GM19452 (cell line): Measurements from ENCODE around the gene TPPP3.

ENCODE experiments used
- ATAC-seq: cut with Tn5 transposase; IDR thresholded peaks from one replicate; pipeline ENCODE4 v1.9.1; 2021; ENCODE audit not compliant: unreplicated experiment

TPPP3 gene

GRCh38 chr16:67346341-67346740, 47.0 kb downstream of the TPPP3 start:
- ATAC-seq = no peak

DNA sequence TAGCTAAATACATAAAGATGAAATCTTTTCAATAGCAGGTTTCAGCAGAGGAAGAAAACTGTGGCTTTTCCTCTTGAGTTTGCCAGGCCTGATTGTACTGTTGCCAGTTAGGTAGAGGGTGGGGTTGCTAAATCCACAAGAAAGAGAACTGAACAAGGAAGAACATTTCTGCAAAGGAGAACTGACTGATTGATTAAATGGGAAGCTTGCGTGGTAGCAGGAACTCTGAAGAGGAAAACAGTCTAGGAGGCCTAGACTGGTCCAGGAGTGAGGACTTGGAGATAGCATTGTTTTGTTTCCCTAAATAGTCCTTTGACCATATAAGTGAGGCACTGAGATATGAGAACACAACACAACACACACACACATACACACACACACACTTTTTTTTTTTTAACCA, 47.9 kb downstream of the TPPP3 start:
- ATAC-seq = no peak

DNA sequence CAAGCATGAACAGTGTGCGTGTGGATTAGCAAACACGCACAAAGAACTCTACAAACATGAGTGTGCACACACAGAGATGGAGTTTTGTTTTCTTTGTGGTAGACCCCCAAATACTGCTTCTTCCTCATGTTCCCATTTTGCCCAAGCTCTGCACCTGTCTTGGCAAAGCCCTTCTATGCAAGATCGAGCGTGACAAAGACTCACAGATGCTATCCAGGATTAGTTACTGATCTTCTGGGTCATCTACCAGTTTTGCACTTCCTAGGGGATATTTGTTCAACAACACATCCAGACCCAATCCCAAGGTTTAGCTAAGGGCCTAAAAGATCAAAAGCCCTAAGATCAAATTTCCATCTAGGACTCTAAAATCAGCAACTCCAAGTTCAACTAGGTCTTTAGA, 50.7 kb downstream of the TPPP3 start:
- ATAC-seq = no peak

DNA sequence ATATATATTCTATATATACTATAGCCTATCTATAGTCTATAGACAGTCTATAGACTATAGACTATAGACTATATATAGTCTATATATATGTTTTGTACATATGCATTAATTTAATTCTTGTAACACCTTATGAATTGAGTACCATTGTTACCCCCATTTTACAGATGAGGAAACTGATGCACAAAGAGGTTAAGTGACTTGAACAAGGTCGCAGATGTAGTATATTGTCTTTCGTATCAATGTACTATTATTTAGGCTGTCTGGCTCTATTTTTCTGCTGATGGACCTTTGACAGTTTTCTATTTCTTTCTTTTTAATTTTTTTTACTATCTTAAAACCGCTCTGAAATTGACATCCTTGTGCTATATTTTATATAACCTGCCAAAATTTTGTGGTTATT, 52.0 kb downstream of the TPPP3 start:
- no peak for ATAC-seq
